GM19193 (cell line): Measurements from ENCODE around the gene FBXL20.

Experiments used
- POLR2A ChIP-seq: IDR thresholded peaks from 4 replicates; pipeline ENCODE4 v1.6.1; 2011; ENCODE audit not compliant: insufficient read depth, insufficient read length; ENCODE audit errors: extremely low read depth

FBXL20 gene

GRCh38 chr17:39304188-39304587, 97.2 kb downstream of the FBXL20 start:
- no peak for TF ChIP-seq POLR2A

DNA sequence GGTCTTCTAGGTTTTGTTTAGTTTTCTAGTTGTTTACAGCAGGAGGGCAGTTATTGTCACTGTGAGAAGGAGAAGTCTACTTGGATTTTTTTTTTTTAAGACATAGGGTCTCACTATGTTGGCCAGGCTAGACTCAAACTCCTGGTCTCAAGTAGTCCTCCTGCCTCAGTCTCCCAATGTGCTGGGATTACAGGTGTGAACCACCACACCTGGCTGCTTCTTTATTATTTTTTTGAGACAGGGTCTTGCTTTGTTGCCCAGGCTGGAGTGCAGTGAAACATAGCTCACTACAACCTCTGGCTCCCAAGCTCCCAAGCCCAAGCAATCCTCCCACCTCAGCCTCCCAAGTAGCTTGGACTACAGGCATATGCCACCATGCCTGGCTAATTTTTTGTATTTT, 107.4 kb downstream of the FBXL20 start:
- no peak for TF ChIP-seq POLR2A

GRCh38 chr17:39284685-39285084, 116.7 kb downstream of the FBXL20 start:
- TF ChIP-seq POLR2A = no peak

DNA sequence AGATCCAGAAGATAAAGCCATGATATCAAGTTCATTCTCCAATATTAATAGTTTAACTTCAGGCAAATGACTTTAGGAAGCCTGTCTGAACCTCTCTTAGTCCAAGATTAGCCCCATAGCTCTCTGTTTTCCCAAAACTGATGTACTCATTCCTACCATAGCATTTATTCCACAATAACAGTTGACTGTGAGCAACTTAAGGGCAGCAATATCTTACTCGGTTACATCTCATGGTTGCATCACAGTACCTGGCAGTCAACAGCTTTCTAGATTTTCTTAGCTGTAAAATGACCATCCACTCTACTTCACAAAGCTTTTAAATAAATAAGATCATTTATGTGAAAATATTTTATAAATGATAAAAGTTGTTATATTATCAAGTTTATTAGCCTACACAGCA, 117.5 kb downstream of the FBXL20 start:
- TF ChIP-seq POLR2A = no peak

GRCh38 chr17:39283098-39283497, 118.3 kb downstream of the FBXL20 start:
- TF ChIP-seq POLR2A = no peak

DNA sequence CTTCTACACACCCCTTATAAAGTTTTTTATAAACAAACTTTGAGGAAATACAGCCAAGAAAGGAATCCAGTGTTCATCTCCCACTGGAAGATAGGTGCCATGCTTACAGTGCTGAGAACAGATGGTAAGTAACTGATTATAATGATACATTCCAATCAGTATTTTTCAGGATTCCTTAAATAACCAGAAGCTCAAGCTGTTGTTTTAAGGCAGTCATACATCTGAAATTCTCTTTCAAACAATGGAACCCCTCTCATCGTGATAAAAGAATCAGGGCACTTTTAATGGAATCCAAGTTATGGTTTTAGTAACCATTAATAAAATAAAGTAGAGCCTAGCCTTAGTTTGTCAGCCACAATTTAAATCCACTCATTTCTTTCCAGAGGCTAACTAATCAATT, 119.6 kb downstream of the FBXL20 start:
- no peak for TF ChIP-seq POLR2A

- no peak for TF ChIP-seq POLR2A
Observed at GRCh38 chr17:39277110-39277509, 124.3 kb downstream of the FBXL20 start.

GRCh38 chr17:39276113-39276512, 125.3 kb downstream of the FBXL20 start:
- TF ChIP-seq POLR2A = no peak

GRCh38 chr17:39271546-39271945, 129.9 kb downstream of the FBXL20 start:
- TF ChIP-seq POLR2A = no peak

- TF ChIP-seq POLR2A = no peak
Observed at GRCh38 chr17:39270923-39271322, 130.5 kb downstream of the FBXL20 start.

GRCh38 chr17:39264119-39264518, 137.3 kb downstream of the FBXL20 start:
- no peak for TF ChIP-seq POLR2A

DNA sequence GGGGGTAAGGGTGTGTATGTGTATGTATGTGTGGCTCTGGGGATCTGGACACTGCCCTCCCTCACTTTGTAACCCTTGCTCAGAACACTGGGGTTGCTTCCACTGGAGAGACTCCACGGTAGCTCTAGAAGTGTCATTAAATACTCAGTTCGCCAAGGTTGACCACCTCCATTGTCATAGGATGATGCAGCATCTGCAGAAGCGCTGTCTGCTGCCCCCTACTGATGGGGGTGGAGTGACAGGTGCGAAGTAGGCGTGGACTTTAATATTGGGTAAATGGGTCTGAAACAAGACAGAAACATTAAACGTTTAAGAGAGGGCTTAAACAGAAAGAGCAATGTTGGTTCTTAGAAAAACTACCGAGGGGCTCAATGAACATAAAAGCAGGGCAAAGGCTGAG, 140.1 kb downstream of the FBXL20 start:
- TF ChIP-seq POLR2A = no peak

GRCh38 chr17:39252788-39253460, 148.5 kb downstream of the FBXL20 start:
- TF ChIP-seq POLR2A = no peak

- no peak for TF ChIP-seq POLR2A
Observed at GRCh38 chr17:39251997-39252396, 149.4 kb downstream of the FBXL20 start.

DNA sequence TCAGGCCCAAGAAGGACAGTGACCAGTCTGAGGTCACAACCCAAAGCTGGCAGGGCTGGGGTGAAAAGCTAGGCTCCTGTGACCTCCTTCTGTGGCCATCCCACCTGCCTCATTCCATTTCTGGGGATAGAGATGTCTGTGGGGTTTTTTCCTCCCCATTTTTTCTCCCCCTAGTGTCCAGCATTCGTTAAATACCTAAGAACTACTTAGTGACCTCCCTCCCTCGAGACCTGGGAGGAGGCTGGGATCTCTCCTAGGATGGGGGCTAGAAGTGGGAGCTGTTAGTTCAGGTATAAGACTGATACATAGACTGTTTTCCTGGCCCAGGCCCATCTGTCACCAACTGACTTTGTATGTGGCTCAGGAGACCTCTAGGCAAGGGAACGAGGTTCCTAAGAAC, 155.2 kb downstream of the FBXL20 start:
- TF ChIP-seq POLR2A = no peak

GRCh38 chr17:39244600-39245570, 156.5 kb downstream of the FBXL20 start:
- no peak for TF ChIP-seq POLR2A
